HG03039 (cell line): ENCODE data around the gene BIRC3.
A peak's percentile ranks its signal among the peaks of the same experiment; 100 is the strongest.
"Not testable (repeated sequence)": the region's sequence is repeated elsewhere in the genome, so short reads cannot be mapped to it uniquely, and the experiment has no call there.

Source experiments
- ATAC-seq: cut with Tn5 transposase; IDR thresholded peaks from one replicate; pipeline ENCODE4 v1.9.1; 2021; ENCODE audit warnings: mild to moderate bottlenecking, moderate library complexity; ENCODE audit not compliant: unreplicated experiment

Gene BIRC3

DNA sequence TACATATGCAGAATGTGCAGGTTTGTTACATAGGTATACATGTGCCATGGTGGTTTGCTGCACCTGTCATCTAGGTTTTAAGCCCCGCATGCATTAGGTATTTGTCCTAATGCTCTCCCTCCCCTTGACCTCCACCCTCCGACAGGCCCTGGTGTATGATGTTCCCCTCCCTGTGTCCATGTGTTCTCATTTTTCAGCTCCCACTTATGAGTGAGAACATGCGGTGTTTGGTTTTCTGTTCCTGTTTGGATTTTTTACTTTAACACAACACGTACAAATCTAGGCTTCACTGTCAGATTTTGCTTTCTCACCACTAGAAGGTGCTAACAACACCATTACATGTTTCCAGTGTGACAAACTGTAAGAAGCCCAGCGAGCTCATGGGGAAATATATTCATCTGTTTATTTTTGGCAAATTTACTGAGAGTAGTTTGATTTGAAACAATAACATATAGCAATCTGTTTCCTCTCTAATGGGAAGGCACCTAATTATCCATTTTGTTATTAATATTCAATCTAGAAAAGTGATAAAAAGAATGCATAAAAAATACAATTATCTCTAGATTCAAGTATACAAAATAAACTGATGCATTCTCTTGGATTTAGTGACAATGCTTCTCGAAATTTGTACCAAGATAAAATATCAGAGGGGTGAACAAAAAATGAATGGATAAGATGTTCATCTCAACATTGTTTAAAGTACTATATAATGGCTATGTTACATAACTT, 23.2 kb upstream of the BIRC3 start:
- ATAC-seq, result peak; percentile 85

DNA sequence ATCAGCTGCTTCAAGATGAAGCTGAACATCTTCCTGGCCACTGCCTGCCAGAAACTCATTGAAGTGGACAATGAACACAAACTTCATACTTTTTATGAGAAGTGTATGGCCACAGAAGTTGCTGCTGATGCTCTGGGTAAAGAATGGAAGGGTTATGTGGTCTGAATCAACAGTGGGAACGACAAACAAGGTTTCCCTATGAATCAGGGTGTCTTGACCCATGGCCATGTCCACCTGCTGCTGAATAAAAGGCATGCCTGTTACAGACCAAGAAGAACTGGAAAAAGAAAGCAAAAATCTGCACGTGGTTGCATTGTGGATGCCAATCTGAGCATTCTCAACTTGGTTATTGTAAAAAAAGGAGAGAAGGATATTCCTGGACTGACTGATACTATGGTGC, 22.2 kb upstream of the BIRC3 start:
- no peak for ATAC-seq

DNA sequence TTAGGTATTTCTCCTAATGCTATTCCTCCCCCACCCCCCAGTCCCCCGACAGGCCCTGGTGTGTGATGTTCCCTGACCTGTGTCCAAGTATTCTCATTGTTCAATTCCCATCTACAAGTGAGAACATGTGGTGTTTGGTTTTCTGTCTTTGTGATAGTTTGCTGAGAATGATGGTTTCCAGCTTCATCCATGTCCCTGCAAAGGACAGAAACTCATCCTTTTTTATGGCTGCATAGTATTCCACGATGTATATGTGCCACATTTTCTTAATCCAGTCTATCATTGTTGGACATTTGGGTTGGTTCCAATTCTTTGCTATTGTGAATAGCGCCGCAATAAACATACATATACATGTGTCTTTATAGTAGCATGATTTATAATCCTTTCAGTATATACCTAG, 20.5 kb upstream of the BIRC3 start:
- ATAC-seq, result not testable (repeated sequence)

DNA sequence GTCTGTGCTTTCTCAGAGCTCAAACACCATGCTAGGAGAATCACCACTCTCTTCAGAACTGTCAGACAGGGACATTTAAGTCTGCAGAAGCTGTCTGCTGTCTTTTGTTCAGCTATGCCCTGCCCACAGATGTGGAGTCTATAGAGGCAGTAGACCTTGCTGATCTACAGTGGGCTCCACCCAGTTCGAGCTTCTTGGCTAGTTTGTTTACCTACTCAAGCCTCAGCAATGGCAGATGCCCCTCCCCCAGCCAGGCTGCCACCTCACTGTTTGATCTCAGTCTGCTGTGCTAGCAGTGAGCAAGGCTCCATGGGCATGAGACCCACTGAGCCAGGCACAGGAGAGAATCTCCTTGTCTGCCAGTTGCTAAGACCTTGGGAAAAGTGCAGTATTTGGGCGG, 16.4 kb upstream of the BIRC3 start:
- not testable (repeated sequence) for ATAC-seq

DNA sequence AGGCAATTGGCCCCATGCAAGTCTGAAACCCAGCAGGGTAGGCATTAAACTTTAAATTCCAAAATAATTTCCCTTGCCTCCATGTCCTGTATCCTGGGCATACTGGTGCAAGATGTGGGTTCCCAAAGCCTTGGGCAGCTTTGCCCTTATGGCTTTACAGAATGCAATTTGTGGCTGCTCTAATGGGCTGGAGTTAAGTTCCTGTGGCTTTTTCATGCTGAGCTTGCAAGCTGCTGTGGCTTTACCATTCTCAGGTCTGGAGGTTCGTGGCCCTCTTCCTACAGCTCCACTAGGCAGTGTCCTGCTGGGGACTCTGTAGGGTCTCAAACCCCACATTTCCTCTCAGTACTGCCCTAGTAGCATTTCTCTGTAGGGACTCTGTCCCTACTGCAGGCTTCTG, 15.0 kb upstream of the BIRC3 start:
- no peak for ATAC-seq

DNA sequence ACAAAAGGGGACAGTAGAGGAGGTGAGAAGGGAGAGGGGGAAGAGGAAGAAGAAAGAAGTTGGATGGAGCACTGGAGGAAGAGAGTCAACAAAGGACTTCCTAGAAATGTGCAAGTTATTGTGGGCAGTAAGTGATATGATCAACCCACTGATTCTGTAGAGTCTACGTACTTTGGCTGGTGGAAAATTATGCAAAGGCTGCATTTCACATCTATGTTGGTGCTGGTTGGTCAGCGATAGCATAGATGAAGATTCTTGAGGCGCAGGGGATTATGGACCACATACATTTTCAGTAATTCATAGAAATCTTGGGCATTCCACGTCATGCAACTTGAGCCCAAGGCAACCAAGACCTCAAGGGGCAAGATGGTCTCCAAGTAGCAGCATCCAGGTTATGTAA, 12.6 kb upstream of the BIRC3 start:
- ATAC-seq, result no peak

DNA sequence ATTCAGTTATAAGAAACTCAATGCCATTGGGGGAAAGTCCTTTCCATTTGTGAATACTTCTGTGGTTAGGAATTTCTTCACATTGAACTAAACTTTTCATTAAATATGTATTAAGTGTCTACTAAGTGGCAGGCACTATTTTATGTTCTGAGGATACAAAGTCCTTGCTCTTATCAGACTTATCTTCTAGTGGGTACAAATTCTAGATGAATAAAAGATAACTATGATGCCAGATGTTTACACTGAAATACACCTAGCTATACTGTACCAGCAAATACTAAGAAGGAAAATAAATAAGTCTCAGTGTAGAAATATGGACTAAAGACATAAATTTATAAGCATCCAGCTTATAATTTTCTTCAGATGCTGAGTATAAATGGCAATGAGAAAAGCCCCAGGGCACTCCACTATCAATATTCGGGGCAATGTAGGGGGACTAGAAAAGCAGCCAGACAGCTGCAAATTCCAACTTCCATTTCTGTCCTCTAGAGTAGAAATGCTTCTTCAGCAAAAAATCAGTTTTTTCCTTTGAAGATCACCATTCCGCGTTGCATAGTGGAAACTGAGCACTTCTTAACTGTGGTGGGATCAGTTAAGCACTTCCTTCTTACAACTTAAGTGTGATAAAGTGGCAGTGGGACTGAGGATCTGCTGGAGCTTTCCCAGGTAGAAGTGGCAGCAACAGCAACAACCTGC, 11.8 kb upstream of the BIRC3 start:
- no peak for ATAC-seq

DNA sequence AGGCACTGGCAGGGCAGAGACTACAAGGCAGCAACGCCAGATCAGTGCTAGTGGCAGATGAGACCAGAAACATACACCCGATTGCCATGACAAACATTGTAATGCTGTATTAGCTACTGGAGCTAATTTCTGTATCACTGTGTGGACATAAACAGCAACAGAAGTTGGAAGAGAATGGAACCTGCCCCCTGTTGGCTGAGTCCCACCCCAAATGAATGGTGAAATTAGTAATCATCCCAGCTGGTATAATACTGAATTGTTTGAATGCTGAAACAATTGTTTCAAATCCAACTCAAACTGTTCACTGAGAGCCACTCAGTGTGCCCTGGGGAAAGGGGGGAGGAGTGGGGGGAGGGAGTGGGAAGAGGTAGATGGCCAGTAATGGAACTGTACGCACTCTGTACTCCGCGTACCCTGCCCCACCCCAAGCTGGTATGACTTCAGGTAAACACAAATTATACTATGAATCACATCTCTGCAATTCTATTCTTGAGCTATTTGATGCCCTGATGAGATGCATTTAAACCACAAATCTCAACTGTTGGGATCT, 11.2 kb upstream of the BIRC3 start:
- ATAC-seq, result no peak

DNA sequence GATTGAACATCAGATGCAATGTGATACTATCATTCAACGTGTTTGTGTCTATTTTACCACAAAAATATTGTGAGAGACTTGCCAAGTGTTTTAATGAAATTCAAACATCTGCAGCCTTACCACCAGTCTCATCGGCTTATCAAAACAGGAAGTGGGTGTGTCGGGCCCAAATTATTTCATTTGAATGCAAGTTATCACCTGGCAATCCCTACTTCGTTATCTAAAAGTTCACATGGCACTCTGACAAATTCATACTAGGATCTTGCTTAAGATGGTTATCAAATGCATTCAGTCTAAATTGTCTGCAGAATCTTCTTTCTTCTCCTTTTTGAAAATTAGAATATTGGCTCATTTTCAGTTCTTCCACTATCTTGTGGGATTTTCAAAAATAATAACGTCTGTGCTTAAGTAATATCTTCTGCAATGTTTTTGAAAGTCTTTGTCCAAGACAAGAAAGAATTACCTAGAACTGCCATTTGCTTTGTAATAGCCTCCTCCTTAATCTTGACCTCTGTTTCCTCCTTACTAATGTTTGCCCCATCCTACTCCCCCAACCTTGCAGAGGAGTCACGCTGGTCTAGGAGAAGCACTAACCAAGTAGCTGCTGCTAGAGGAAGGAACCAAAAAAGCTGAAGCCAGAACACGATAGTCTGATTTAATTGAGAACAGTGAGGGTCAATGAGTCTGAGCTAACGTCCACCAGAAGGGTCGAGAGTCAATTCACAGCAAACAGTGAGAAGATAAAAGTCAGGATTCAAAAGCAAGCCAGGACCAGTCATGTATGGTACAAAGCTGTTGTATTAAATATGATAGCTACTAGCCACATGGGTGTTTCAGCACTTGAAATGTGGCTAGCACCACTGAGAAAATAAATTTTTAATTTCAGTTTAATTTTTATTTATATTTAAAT, 10.2 kb upstream of the BIRC3 start:
- no peak for ATAC-seq

DNA sequence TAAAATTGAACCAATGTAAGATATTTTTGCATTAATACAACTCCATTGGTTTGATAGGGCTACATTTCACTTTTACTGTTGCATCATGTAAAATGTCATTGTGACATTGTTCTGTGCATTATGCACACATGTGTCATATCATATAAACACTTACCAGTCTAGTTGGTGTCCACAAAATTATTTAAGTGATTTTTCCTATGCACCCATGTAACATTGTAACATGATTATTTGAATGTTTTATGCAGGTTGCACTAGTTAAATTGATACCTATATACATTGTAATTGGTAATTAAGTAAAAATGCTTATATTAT, 9.6 kb upstream of the BIRC3 start:
- no peak for ATAC-seq

DNA sequence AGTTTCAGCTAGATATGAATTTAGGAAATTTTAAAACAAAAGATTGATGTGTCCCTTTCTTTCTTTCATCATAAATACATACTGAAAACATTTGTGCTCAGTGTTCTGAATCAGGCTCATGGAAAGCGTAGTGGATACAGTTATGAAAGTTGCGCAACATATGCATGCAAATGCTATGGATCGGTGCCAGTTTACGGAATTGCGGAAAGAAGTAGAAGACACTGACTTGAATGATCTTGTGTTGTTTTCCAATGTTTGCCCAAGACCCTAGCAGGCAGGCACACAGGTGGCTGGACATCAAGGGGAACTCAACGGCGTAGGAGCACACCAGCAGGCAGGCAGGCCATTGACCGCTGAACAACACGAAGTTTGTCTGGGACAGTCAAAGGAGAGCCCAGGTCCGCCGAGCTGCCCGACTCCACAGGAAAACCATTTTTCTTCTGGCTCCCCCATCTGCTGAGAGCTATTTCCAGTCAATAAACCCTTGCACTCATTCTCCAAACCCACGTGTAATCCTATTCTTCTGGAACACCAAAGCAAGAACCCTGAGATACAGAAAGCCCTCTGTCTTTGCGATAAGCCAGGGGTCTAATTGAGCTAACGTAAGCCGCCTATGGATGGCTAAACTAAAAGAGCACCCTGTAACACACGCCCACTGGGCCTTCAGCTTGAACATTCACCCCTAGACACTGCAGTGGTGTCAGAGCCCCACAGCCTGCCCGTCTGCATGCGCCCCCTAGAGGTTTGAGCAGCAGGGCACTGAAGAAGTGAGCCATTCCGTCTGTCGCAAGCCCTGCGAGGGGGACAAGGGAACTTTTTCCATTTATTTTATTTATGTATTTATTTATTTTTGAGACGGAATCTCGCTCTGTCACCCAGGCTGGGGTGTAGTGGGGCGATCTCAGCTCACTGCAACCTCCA, 7.4 kb upstream of the BIRC3 start:
- ATAC-seq, result no peak

DNA sequence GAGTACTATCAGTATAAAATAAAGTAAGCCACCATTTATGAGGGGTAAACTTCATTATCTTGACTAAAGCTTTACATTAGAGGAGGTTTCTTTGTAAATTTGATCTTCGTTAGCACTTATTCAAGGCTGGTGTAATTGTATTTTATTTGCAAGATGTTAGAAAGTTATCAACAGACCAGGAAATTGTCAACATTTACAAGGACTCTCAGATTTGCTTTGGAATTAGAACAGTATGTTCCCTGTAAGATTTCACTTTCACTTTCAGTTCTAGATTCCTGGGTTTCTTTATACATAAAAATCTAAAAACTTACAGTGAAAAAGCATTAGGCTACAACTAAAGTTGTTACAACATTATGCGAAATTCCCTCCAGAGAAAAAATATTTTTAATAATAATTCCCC, 4.6 kb upstream of the BIRC3 start:
- ATAC-seq, result no peak

DNA sequence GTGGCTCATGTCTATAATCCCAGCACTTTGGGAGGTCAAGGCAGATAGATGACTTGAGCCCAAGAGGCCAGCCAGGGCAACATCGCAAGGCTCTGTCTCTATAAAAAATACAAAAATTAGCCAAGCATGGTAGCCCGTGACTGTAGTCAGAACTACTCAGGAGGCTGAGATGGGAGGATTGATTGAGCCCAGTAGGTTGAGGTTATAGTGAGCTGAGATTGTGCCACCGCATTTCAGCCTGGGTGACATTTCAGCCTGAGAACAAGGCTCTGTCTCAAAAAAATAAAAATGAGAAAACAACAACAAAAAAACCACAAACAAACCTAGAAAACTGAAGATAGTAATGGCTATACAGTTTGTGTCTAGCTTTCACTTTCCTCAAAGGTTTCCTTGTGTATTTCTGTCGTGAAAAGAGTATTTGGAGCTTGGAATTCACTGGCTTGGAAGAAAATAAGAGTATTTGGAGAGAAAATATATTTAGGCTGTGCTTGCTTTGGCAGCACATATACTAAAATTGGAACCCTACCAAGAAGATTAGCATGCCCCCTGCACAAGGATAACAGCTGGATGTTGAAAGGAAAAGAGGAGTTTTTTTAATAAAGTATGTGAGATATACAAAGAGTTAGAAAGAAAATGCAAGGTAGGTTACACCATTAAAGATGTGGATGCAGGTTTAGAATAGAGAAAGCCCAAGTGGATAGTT, 3.9 kb upstream of the BIRC3 start:
- ATAC-seq, result no peak

DNA sequence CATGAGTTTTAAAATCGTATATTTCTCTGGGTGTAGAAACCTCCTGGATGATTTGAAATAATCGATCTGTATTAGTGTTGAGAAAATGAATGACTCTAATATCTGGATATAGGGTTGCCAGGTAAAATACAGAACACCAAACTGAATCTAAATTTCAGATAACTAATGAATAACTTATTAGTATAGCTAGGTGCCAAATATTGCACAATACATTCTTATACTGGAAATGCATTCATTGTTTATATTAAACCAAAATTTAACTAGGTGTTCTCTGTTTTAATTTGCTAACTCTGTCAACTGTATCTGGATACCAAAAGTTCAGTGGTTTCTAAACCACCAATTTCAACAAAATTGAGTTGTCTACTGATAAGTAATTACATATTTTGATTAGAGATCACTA, 2.5 kb upstream of the BIRC3 start:
- ATAC-seq, result no peak

DNA sequence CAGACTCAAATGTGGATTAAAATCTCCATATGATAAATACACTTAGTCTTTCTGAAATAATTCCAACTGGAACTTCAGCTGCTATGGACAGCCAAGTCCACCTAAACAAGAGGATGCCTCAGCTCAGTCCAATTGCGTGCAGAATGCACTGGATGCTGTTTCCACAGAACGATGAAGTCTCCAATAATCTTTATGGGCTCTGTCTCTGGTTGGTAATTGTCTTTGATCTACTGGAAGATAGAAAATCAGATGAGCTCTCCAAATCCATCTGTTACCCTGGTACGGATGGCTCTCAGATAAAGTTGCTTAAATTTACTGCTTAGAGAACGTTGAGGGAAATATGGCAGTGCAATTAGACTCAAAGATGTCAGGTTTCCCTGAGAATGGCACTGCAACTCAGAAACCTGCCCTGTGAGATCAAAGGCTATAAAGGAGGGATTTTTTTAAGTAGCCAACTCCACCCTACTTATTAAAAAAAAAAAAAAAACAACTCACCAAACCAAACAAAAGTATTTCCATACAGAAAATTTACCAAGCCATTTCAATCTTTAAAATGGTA, 859 bp upstream of the BIRC3 start:
- no peak for ATAC-seq

DNA sequence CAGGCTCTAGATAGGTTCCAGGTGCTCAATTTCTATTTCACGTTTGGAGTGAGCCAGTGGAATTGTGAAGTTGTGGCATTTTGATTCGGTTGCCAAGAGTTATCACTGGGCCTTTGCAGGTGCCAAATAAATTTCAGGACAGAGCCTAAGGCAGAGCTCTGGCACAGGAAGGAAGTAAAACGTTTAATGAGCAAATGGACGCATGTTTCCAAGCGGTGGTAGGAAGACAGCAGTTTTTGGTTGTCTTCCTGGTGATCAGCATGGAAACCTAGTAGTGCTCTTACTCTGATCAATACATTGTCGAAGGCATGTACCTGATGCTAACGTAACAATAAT, 452 bp downstream of the BIRC3 start:
- no peak for ATAC-seq

DNA sequence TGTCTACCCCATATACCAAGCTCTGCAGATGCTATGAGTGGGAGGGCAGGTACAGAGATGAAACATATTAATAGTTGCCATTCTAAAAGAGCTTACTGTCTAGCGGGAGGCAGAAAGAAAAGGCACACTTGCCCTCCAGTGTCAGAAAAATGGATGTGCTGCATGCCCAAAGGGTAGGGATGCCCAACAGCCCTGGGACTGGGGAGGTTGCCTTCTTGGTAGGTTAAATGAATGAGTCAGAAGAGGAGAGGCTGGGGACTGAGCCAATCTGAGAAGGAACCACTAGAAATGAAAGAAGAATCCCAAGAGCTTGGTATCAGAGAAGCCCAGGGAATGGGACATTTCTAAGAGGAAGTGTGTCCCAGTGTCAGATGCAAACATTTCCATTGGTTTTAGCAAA, 1.2 kb downstream of the BIRC3 start:
- no peak for ATAC-seq

DNA sequence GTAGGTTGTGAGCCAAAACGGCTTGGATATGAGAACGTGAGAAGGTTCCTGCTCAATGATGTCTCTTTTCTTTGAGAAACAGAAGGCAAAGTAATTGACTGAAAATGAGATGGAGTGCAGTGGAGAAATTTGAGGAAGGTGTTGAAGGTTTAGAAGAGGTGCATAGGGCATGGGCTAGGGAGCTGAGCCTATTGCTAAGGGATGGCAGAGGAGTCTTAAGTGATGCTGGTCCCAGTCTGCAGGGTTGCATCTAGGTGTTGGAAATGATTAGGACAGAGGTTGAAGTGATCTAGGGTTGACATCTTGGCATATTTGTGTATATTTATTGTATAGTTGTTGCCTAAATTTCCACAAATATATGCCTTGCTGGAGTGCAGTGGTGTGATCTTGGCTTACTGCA, 2.3 kb downstream of the BIRC3 start:
- no peak for ATAC-seq

DNA sequence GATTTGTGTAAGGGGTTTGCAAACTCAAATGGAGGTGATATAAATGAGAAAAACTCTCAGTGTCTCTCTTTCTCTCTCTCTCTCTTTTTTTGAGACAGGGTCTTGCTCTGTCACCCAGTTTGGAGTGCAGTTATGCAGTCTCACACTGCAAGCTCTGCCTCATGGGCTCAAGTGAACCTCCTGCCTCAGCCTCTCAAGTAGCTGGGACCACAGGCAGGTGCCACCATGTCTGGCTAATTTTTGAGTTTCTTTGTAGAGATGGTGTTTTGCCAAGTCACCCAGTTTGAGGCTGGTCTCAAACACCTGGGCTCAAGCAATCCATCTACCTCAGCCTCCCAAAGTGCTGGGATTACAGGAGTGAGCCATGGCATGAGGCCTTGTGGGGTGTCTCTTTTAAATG, 2.9 kb downstream of the BIRC3 start:
- no peak for ATAC-seq

DNA sequence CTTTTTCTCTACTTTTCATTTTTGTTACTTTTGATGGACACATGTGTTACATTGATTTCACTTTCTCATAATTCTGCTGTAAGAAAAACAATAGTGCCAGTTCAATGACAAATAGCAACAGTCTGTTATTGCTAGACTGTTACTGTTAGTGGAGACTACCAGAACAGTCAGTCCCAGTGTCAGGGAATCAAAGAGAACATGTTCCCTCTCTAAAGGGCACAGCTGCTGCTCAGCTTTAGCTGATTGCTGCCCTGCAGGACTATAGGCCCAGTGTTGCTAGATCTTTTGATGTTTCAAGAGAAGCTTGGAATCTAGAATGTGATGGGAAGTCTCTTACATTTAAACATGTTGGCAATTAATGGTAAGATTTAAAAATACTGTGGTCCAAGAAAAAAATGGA, 3.4 kb downstream of the BIRC3 start:
- no peak for ATAC-seq
